Body of pancreas (tissue), 4 donors: ENCODE data around the gene CDKL5. TPM values are rescaled to one million over a fixed set of nuclear protein-coding genes. Genes with fewer than 3 reads are reported as not detected.

ENCODE experiments used
- ATAC-seq: fragments of 150-250 bp; one replicate; pipeline ENCODE4 v1.9.1; 2016
- DNase-seq, 4 donors: peaks; one replicate each; pipeline ENCODE4 v3.0.0-alpha.2; 2019
- H3K27ac ChIP-seq, 4 donors: fragments of 200-600 bp; sonication (generic); 1 replicate in 3 of 4; 2 replicates in 1 of 4; pipeline versions ENCODE4 v1.5.1 to v1.6.1; 2016 to 2019; ENCODE audit warnings: mild to moderate bottlenecking in 1 of 4, mixed read lengths in 1 of 4, moderate library complexity in 1 of 4
- H3K27me3 ChIP-seq, 2 donors: fragments of 200-600 bp; sonication (generic); one replicate each; pipeline ENCODE4 v1.6.0; 2016; ENCODE audit warnings: mild to moderate bottlenecking in 1 of 2
- H3K36me3 ChIP-seq, 2 donors: fragments of 200-600 bp; sonication (generic); replicated peaks in 1 of 2; 2 replicates each; pipeline ENCODE4 v1.5.1; 2016; ENCODE audit warnings: low read depth in 2 of 2; ENCODE audit not compliant: insufficient read depth in 1 of 2
- H3K4me1 ChIP-seq: fragments of 200-600 bp; sonication (generic); one replicate; pipeline ENCODE4 v1.6.0; 2016
- H3K4me3 ChIP-seq, 2 donors: fragments of 200-600 bp; sonication (generic); 1 replicate in 1 of 2; 2 replicates in 1 of 2; pipeline ENCODE4 v1.5.1; 2016 to 2019
- H3K9me3 ChIP-seq, 3 donors: fragments of 200-600 bp; sonication (generic); 1 replicate in 2 of 3; 2 replicates in 1 of 3; pipeline ENCODE4 v1.5.1; 2016
- CTCF ChIP-seq, 7 experiments: fragments of 450-650 bp in 4 of 7; fragments of 200-600 bp in 3 of 7; sonication (generic) in 3 of 7; IDR thresholded peaks; one replicate each; pipeline ENCODE4 v1.5.1; 2016 to 2019; ENCODE audit warnings: antibody characterized with exemption in 7 of 7
- POLR2A ChIP-seq, 3 donors: fragments of 450-650 bp; IDR thresholded peaks; one replicate each; pipeline ENCODE4 v1.6.1; 2016; ENCODE audit warnings: antibody characterized with exemption in 3 of 3, mild to moderate bottlenecking in 2 of 3
- WGBS, 2 donors: methylation state at CpG; one replicate each; pipeline ENCODE4 v1.1.5; 2017; 5-methylcytosine and 5-hydroxymethylcytosine counted together
- intact Hi-C: fragments of 100-400 bp; cut with DNase I; formaldehyde crosslinking; loops from one replicate; pipeline ENCODE4 v1.15.1; 2023
- total RNA-seq, 2 donors: library from RNA; depleted of rRNA; stranded (reverse); fragments of >200 nt; gene quantifications; one replicate each; pipeline ENCODE4 v1.1.0, GENCODE V29; 2016

The CDKL5 gene
- total RNA-seq: 1 to 10 TPM; 3.6 to 5.7 TPM

GRCh38 chrX:18425199-18426003 is at the start of gene CDKL5:
TSS of gene CDKL5 (plus strand) at chrX:18425608. CDS start at chrX:18507097, 81,489 bp downstream.
- H3K4me3 ChIP-seq: peak within 1 kb of the TSS; percentile 23 to 48
- H3K27ac ChIP-seq: peak within 1 kb of the TSS in 3 of 4 donors; percentile 71 to 84 (median 83)
- DNase-seq (peak; percentile 96 to 98 (median 98)), ATAC-seq (peak; percentile 99)
- H3K27me3 ChIP-seq: no peaks in the 10 kb centered on the region
- H3K4me1 ChIP-seq: no peaks in the 10 kb centered on the region
- 0% methylated on average over 10 of the region's 79 CpGs; no CpG with 5 or more reads in 1 of the 2 donors for WGBS, 2 donors
- TF ChIP-seq CTCF (IDR thresholded peaks at IDR 0.05) (no peak), POLR2A (IDR thresholded peaks at IDR 0.05) (peak; percentile 49 to 78 (median 77))
- no peaks in the 10 kb centered on the region for H3K9me3 ChIP-seq
- intact Hi-C loops: no loop called here
- no peaks in the 10 kb centered on the region for H3K36me3 ChIP-seq

- DNase-seq (peak; percentile 26 to 48 (median 30)), ATAC-seq (peak; percentile 50)
- intact Hi-C loops: no loop called here
- Histone ChIP-seq H3K4me3 (no peak overlapping the region), H3K27me3 (no peaks in the 10 kb centered on the region), H3K36me3 (no peaks in the 10 kb centered on the region), H3K4me1 (no peaks in the 10 kb centered on the region), H3K27ac (no peak overlapping the region), H3K9me3 (no peaks in the 10 kb centered on the region)
- TF ChIP-seq POLR2A (IDR thresholded peaks at IDR 0.05) (no peak), CTCF (IDR thresholded peaks at IDR 0.05) (peak; percentile 9 to 58 (median 43))
- 8 to 12% methylated on average over 6 of the region's 6 CpGs for WGBS, 2 donors
Measured at GRCh38 chrX:18377796-18378195, 47.6 kb upstream of the CDKL5 start.

- intact Hi-C loops: no loop called here
- ATAC-seq: no peak
- no peak for TF ChIP-seq POLR2A (IDR thresholded peaks at IDR 0.05)
- TF ChIP-seq CTCF (IDR thresholded peaks at IDR 0.05): no peak
Measured at GRCh38 chrX:18389966-18390365, 35.4 kb upstream of the CDKL5 start.

GRCh38 chrX:18390941-18391538 is 34.4 kb upstream of the CDKL5 start:
- DNase-seq (peak; percentile 65 to 85 (median 67)), ATAC-seq (no peak)
- 9 to 18% methylated on average over 7 to 9 of the region's 9 CpGs for WGBS, 2 donors
- Histone ChIP-seq H3K27me3 (no peaks in the 10 kb centered on the region), H3K4me1 (no peaks in the 10 kb centered on the region), H3K4me3 (no peak overlapping the region), H3K36me3 (no peaks in the 10 kb centered on the region), H3K27ac (no peak overlapping the region), H3K9me3 (no peaks in the 10 kb centered on the region)
- intact Hi-C loops: no loop called here
- TF ChIP-seq CTCF (IDR thresholded peaks at IDR 0.05): peak; percentile 37 to 74 (median 66)
- TF ChIP-seq POLR2A (IDR thresholded peaks at IDR 0.05): no peak

More at GRCh38 chrX:18389966-18390365, 35.4 kb upstream of the CDKL5 start:
- H3K4me1 ChIP-seq: no peaks in the 10 kb centered on the region
- H3K27ac ChIP-seq: no peak overlapping the region
- DNase-seq: no peak
- no peaks in the 10 kb centered on the region for H3K27me3 ChIP-seq
- WGBS, 2 donors: 41 to 43% methylated on average over 3 of the region's 3 CpGs
- H3K4me3 ChIP-seq: no peak overlapping the region
- H3K36me3 ChIP-seq: no peaks in the 10 kb centered on the region
- no peaks in the 10 kb centered on the region for H3K9me3 ChIP-seq
